Activated T-cell treated with anti-CD3 and anti-CD28 coated beads, Interleukin-2, amount 50 U/mL, for 48 hours (primary cell): ENCODE measurements around the gene SGPL1.
"Not testable (repeated sequence)": the region's sequence is repeated elsewhere in the genome, so short reads cannot be mapped to it uniquely, and the experiment has no call there.

ENCODE experiments used
- DNase-seq, 2 experiments: peaks; one replicate each; pipeline ENCODE4 v3.0.0-alpha.2; 2020

Gene SGPL1

GRCh38 chr10:70815504-70816219, at the start of gene SGPL1:
SGPL1 (plus strand) TSS chr10:70815948; CDS start chr10:70816854, 906 bp downstream.
- peak; percentile 94 for DNase-seq

DNA sequence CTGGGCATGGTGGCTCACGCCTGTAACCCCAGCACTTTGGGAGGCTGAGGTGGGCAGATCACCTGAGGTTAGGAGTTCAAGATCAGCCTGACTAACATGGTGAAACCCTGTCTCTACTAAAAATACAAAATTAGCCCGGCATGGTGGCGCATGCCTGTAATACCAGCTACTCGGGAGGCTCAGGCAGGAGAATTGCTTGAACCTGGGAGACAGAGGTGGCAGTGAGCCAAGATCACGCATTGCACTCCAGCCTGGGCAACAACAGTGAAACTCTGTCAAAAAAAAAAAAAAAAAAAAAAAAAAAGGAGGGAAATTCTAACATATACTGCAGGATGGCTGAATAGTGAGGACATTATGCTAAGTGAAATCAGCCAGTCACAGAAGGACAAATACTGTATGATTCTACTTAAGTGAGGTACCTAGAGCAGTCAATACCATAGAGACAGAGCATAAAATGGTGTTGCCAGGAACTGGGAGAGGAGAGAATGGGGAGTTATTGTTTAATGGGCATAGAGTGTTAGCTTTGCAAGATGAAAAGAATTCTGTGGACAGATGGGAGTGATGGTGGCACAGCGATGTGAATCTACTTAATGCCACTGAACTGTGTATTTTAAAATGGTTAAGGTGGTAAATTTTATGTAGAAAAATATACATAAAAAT, 47.6 kb upstream of the SGPL1 start:
- DNase-seq, result not testable (repeated sequence)

- DNase-seq, result no peak
Observed at GRCh38 chr10:70769121-70769520, 46.6 kb upstream of the SGPL1 start.

DNA sequence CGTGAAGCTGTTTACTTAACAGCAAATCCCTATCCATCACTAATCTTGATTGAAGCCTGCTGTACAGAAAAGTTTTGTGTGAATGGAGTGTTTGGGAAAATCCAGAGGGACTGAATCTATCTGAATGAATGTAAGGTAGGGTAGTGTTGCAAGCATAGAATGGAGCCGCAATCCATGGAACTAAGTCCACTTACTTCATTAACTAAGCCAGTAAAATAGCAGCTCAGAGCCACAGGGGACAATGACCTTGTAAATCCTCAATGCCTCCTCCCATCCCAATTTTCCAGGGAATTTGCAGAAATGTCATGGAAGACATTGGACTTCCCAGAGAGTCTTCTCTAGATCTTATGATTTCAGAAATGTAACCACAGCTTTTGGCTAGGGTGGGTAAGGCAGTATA, 45.7 kb upstream of the SGPL1 start:
- DNase-seq, result no peak

- not testable (repeated sequence) for DNase-seq
Observed at GRCh38 chr10:70770516-70770915, 45.2 kb upstream of the SGPL1 start.

- no peak for DNase-seq
Observed at GRCh38 chr10:70771311-70772194, 44.2 kb upstream of the SGPL1 start.

DNA sequence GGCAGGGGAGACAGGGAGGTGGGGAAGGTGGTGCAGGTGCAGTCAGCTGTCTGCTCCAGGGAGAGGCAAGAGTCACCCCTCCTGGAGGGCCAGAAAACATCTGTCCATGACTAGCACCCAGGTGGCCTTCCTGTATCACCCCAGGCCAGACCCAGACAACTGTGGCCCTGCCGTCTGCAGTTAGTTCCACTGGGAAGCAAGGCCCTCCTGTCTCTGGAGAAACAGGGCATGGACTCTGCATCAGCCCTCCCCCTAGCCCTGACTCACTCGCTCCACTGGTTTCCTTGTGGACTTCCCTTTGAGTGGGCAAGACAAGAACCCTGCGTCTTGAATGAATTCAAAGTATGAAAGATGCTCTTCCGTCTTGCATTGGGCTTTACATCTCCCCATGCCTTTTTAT, 43.1 kb upstream of the SGPL1 start:
- peak in 1 of 2 experiments; percentile 4 for DNase-seq

- no peak for DNase-seq
Observed at GRCh38 chr10:70773461-70773860, 42.3 kb upstream of the SGPL1 start.

DNA sequence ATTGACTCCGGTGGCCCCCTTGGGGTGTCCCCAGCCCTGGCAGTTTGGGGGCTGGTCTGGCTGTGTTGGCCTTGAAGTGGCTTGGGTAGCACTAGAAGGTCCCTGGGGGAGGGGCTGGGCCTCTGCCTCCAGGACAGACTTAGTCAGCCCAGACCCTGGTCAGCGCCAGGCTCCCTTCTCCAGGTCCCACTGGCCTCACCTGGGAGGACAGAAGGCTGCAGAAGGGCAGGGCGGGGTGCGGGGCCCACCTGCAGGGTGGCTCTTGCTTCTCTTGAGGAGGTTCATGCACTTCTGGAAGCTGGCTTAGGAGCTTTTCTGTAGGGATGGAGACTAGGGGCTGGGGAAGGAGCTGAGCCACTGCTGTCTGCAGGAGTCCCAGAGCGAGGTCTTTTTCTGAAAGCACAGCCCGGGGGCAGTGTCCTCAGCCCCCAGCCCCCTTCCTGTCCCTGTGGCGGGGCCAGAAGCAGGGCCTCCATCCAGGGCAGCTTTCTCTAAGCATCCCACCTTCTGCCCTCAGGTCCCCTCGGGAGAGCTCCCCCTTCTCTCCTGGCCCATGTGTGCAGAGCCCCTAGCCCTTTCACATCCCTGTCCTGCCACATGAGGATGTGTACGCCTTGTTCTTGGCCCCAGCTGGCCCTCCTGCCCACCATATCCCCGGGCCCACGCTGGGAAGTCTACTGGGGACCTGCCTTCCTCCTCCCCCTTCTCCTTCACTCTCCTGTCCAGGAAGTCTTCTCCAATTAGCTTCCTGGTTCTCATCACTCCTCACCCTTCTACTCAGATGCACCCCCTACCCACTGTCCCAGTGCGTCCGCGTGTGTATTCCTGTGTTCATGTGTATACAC, 41.6 kb upstream of the SGPL1 start:
- DNase-seq, result peak; percentile 11

GRCh38 chr10:70774810-70775678, 40.7 kb upstream of the SGPL1 start:
- peak in 1 of 2 experiments; percentile 11 for DNase-seq

DNA sequence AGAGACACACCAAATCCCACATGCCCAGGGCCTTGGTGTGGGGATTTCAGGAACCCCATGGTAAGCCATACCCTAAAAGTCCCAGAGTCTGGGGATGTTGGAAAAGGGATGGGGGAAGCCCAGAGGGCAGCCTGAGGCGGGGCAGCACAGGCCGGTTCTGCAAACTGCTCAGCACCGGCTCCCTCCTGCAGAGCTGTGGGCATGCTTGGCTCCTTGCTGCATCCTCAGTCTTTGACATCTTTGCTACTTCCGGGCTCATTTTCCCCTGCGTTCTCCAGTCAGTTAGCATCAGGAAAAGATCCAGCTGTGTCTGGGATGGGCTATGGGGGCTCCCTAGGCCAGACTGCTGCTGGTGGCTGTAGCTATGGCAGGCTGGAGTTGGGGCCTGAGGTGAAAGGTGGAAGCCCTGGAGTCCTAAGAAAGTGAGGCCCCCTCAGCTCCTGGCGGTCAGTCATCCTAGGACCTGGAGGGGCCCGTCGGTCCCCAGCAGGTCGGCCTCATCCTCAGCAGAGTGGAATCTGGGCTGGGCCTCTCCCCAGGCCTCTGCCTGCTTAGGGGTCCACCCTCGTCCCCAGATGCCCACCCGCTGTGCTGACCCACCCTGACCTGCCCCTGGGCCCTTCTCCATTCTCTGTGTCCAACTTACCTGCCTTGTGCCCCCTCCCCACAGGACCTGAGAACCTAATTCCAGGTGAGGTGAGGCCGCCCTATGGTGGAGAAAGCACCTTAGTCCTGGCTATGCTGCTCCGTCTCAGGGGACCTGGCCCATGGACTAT, 39.9 kb upstream of the SGPL1 start:
- DNase-seq, result peak in 1 of 2 experiments; percentile 5

- DNase-seq, result peak in 1 of 2 experiments; percentile 10
Observed at GRCh38 chr10:70776455-70777005, 39.2 kb upstream of the SGPL1 start.

- DNase-seq, result peak in 1 of 2 experiments; percentile 9
Observed at GRCh38 chr10:70777063-70777875, 38.5 kb upstream of the SGPL1 start.

DNA sequence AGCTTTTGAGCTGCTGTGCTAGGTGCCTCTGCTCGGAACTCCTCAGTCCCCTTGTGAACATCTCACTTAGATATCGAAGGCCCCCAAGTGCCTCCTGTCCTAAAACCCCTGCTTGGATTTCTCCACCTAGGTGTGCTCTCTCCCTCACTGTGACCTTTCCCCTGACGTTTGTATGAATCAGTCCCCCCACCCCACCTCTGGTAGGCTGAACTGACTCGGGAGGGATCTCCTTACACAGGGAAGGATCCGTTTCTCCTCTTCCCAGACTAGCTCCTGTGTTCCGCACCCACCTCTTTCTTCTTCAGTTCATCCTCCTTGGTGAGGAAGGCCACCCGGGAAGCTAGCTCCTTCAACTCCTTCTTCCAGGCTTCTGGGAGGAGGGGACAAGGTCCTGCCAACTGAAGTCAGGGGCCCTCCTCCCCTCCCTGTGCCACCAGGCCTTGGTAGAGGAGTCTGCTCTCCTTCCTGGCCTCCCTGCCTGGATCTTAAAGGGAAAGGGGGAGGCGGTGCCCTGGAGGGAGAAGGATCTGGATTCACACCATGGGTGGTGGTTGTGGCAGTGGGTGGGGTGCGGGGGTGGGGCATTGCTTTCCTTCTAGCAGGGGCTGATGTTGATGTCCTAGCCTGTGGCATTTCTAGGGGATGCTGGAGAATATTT, 37.4 kb upstream of the SGPL1 start:
- peak in 1 of 2 experiments; percentile 2 for DNase-seq

GRCh38 chr10:70779088-70779487, 36.7 kb upstream of the SGPL1 start:
- DNase-seq, result peak in 1 of 2 experiments; percentile 9

DNA sequence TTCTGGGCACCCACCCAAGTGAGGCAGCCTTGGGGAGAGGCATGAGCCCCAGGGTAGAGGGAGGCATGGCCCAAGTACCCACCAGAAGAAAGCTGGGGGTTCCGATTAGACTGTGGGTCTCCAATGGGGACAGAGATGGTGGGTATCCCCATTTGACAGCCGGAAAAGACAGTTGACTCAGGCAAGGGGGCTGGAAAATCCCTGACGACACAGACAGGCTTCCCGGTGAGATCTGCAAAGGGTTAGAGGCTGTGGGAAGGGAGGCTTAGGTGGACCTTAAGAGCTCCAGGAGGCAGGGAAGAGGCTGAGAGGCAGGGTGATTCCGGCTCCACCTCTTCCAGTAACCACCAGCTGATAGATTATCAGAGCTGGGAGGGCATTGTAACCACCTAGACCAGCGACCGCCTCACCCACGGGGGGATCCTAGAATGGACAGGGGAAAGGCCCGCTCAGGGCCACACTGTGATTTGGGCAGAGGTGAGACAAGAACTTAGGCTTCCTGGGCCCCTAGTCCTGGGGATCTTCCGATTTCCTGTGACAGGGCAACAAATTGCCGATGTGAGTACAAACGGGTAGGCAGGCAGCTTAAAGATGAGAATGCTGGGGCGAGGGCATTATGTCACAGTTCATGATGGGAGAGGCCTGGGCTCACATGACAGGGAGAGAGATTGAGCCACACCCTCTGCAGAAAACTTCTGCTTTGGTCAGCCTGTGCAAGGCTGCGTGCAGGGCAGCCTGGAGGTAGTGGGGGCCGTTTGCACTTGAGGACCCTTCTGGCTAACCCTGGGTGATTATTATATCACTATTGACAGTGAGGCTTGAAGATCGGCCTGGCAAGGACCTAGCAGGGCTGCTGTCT, 36.0 kb upstream of the SGPL1 start:
- no peak for DNase-seq

DNA sequence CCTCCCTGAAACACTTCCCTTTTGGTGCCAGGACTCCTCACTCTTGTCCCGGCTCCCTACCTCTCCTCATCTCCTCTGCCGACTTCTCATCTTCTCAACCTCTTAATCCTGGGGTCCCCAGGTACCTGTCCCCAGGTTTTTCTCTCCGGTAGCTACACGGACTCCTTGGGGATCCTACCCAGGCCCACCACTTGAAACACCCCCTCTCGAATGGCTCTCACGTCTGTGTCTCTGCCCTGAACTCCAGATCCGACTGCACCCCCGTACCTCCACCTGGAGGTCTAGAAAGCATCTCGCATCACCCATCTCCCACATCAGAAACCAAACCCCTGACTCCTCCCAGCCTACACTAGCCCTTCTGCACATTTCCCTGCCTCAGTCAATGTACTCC, 35.4 kb upstream of the SGPL1 start:
- DNase-seq, result no peak

GRCh38 chr10:70780772-70781171, 35.0 kb upstream of the SGPL1 start:
- no peak for DNase-seq
